ENCODE results near the gene TGFBR3L.
A peak's percentile ranks its signal among the peaks of the same experiment; 100 is the strongest.
"Not testable (repeated sequence)": the region's sequence is repeated elsewhere in the genome, so short reads cannot be mapped to it uniquely, and the experiment has no call there.

TGFBR3L gene

DNA sequence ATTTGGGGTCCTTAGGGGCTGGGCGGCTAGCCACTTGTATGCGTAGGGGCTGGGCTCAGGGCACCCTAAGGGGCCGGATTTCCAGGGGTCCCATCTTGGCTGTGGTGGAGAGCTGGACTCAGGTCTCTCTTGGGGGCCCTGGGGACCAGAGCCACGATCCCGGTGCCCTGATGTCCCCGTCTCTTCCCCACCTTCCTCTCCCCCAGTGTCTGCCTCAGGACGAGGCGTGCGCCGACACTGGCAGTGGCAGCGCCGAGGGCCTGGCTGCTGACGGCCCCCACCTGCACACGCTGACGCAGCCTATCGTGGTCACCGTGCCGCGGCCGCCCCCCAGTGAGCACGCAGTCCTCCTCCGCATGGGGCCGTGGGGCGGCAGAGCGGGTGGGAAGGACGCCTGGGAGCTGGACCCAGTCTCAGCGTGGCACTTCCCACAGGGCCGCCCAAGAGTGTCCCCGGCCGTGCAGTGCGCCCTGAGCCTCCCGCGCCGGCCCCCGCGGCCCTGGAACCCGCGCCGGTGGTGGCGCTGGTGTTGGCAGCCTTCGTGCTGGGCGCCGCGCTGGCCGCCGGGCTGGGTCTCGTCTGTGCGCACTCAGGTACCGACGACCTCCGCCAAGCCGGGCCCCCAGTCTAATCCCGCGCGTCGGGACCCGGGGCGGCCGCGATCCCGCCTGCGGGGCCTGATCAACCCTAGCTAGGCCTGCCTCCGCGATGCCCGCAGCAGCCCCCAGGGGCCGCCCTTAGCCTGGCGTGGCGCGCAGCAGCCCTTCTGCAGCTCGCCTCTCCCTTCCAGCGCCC, 2.8 kb downstream of the TGFBR3L start:
- no peak for DNase-seq (ENCODE audit: low spot score)

DNA sequence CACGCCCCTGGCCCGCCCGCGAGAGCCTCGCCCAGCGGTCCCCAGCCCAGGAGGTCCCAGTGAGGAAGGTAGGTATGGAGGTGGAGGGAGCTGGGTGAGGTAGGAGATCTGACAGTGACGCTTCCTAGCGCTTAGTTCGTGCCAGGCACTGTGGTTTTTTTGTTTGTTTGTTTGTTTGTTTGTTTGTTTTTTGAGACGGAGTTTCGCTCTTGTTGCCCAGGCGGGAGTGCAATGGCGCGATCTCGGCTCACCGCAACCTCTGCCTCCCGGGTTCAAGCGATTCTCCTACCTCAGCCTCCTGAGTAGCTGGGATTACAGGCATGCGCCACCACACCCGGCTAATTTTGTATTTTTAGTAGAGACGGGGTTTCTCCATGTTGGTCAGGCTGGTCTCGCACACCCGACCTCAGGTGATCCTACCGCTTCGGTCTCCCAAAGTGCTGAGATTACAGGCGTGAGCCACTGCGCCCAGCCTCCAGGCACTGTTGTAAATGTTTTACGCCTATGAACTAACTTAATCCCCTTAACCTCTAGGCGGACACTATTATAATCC, 3.5 kb downstream of the TGFBR3L start:
- not testable (repeated sequence) for DNase-seq (ENCODE audit: low spot score)

DNA sequence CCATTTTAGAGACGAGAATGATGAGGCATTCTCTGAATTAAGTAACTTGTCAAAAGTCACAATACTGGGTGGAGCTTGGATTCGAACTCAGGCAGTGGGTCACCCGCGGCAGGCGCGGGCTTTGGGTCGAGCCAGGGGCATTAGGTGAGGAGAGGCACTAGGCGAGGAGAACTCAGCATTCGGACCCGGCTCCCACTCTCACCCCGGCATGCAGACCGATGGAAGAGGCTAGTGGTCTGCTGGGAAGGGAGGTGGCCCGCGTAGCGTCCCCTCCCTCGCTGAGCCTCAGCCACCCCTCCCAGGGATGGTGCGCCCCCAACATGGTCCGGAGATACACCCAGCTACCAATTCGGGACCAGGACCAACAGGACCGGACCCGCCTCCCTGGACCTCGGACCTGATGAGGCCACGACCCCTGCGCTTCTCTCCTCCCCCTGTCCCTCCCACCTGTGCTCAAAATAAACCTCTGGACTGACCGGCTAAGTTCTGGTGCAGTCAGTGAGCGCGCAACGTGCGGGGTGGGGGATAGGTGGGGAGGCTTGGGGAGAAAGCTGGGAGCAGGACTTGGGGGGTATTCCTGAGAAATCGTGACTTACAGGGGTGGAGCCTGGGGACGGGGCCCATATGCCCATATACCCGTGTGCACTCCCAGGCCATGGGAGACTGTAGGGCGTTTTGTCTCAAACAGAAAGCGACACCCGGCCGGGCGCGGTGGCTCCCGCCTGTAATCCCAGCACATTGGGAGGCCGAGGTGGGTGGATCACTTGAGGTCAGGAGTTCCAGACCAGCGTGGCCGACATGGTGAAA, 4.2 kb downstream of the TGFBR3L start:
- DNase-seq (ENCODE audit: low spot score) = no peak

DNA sequence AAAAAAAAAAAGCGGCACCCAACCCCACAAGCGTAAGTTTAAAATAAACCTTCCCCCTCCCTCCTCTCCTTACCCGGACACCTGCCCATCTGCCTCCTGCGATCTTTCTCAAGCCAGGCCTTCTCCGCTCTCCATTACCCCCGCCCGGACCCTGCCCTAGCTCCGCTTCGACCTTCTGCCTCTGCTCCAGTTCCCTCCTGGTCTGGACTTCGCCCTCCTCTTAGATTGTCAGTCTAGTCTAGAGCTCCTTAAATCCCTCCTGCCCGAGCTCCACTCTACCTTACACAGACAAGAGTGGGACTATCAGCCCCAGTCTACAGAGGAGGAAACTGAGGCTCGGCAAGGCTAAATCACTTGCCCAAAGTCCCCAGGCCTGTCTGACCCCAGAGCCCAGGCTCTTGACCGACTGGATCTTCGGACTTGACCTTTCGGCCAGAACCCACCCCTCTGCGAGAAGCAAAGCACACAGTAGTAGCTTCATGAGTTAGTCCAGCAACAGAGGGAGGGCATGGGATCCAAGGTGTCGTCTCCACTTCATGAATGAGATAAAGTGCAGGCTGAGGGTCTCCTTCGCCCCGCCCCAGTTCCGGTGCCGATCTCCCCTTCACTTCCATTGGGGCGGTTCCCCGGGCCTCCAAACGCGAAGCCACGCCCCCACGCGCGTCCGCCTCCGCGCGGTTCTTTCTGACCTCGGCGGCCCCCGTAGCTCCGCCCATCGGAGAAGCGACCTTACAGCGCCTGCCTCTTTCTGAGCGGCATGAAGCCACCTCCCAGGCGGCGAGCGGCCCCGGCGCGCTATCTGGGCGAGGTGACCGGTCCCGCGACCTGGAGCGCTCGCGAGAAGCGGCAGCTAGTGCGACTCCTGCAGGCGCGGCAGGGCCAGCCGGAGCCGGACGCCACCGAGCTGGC, 5.2 kb downstream of the TGFBR3L start, which contains the start of gene SNAPC2:
SNAPC2 (plus strand) TSS at position 729 of the 909 bp plus-strand sequence; CDS start at position 758, 29 bp downstream.
- peak; percentile 79 for DNase-seq (ENCODE audit: low spot score)

DNA sequence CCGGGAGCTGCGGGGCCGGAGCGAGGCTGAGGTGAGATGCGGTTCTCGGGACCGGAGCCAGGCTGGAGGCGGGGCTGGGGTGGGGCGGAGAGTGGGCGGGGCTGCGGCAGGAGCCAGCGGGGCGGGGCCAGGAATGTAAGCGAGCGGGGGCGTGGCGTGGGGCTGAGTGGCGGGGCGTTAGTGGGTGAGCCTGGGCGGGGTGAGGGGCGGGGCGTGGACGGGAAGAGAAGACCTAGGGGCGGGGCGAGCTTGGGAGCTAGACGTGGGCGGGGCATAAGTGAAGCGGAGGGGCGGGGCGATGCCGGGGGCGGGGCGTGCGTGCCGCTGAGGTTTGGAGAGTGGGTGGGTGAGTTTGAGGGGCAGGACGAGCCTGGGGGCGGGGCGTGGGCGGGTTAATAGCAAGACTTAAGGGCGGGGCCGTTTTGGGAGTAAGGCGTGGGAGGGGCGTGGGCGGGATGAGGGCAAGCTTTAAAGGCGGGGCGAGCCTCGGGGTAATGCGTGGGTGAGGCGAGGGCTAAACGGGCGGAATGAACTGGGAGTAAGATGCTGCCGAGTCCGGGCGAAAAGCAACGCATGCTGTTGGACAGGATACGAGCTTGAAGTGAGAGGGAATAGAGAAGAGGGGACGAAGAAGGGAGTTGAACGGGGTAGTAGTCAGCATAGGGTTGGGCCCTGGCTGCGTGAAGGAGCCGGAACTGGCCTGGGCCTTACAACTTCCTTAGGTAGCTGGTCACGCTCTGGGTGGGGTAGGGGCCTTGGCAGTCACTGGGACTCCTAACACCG, 6.1 kb downstream of the TGFBR3L start:
- DNase-seq (ENCODE audit: low spot score) = peak; percentile 98

DNA sequence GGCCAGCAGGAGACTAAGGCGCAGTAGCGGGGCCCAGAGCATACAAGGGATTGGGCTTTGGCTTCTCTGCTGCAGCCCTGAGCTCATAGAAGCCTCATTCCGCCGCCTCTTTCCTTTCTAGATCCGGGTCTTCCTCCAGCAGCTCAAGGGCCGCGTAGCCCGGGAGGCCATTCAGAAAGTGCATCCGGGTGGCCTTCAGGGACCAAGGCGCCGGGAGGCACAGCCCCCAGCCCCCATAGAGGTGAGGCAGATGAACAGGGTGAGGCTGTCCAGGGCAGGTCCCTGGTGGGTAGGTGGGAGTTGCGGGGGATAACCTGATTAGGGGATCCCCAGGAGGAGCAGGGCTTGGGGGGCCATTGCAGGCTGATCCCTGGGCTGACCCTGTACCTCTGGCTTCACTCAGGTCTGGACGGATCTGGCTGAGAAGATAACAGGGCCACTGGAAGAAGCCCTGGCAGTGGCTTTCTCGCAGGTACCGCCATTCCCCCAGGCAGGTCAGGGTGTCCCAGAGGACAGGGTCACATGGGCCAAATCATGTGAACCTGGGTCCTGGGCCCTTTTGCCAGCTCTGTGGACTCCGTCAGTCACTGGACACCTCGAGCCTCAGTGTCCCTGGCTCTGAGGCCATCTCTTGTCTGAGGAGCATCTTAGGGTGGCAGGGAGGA, 6.8 kb downstream of the TGFBR3L start:
- DNase-seq (ENCODE audit: low spot score) = no peak

DNA sequence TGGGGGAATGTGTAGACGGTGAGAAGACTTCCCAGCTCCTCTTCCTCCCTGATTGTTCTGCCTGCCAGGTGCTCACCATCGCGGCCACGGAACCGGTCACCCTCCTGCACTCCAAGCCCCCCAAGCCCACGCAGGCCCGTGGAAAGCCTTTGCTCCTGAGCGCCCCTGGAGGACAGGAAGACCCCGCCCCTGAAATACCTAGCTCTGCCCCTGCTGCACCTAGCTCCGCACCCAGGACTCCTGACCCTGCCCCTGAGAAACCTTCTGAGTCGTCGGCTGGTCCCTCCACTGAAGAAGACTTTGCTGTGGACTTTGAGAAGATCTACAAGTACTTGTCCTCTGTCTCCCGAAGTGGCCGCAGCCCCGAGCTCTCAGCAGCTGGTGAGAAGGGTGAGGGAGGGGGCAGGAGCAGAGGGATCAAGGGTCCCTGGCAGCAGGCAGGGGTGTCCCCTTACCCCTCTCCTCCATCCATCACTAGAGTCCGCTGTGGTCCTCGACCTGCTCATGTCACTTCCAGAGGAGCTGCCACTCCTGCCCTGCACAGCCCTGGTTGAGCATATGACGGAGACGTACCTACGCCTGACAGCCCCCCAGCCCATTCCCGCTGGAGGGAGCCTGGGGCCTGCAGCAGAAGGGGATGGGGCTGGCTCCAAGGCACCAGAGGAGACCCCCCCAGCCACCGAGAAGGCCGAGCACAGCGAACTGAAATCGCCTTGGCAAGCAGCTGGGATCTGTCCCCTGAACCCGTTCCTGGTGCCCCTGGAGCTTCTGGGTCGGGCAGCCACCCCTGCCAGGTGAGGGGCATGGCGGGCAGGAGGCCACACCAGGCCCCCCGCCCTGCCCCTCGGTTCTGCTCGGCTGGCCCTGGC, 7.6 kb downstream of the TGFBR3L start:
- no peak for DNase-seq (ENCODE audit: low spot score)

DNA sequence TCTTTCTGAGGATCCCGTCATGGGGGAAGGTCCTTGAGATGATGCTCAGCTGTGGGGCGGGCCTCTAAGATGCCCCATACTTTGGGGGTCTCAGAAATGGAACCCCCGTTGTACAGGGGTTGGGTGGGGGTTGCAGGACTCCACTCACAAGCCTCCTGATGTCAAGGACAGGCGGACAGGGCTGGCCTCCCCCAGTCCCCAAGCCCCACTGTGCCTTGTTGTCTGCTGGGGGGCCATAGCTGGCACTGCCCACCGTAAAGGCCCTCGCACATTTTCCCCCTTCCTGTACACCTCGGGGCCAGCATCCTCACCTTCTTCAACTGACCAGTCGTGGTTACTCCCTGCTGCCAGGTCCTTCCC, 8.2 kb downstream of the TGFBR3L start:
- DNase-seq (ENCODE audit: low spot score) = no peak

DNA sequence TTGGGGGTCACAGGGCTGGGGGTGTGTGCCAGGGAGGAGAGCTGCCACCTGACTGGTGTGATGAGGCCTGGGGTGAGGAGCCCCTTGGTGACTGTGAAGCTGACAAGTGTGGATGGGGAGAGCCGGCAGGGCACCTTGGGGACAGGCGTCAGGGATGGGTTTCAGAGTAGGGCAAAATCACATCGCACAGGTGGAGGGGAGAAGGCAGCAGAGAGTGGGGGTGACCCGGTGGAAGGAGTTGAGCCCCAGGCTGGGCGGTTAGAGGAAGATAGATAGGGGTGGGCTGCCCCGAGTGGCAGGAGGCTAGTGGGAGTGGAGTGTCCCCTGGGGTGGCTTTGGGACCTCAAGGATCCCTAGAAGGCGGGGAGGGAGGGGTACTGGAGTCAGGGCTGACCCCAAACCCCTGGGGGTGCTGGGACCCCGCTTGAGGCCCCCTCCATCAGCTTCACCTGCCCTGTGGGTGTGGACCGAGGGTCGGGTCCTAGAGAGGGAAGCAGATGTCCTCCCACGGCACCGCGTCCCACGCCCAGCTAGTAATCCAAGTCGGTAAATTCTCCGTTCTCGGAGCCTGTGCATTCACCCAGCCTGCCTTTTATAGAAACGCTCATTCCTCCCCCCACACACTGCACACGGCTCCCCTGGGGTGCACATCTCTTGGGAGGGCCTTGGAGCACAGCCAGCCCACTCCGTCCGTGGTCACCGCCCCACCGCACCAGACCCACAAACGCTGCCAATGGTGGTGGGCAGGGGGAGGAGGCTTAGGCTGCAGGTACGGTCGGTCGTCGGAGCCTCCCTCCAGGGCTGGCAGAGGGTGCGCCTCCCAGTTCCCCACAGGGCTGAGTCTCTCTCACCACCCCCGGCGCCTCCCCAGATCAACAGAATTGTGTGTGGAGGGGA, 8.9 kb downstream of the TGFBR3L start:
- DNase-seq (ENCODE audit: low spot score) = no peak

DNA sequence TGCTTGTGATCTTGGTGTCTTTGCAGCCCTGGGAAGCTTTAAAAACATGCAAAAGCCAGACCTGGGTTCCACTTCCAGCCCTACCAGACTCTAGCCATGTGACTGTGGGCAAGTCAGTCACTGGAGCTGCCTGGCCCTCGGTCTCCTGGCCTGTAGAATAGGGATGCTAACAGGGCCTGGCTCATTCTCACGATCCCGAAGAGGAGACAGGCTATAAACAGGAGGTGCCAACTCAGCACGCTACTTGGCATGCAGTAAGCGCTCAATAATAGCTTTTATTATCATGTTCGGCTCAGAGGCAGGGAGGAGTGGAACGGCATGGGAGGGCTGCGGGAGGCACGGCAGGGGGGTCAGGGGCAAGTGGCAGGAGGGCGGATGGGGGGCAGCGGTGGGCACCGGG, 9.6 kb downstream of the TGFBR3L start:
- DNase-seq (ENCODE audit: low spot score) = no peak

DNA sequence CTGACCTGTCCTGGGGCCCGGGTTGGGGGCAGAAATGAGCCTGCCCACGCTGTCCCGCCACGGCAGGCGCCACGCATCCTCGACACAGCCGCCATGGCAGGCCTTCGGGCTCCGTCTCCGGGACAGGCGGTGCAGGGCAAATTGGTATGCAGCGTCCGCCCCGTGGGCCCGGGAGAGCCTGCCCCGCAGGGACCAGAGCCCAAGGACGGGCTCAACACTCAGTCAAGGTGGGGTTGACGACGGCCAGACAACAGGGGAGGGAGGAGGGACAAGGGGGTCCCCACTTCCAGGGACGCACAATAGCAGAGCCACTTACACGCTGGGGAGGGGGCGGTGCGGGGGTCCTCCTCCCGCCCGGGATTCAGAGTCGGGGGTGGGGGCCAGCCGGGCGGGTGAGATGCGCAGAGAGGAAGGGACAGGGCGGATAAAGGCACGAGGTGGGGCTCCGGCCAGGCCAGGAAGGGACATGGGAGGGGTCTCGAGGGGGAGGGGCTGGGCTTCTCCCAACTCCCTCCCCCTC, 10.1 kb downstream of the TGFBR3L start:
- DNase-seq (ENCODE audit: low spot score) = no peak

DNA sequence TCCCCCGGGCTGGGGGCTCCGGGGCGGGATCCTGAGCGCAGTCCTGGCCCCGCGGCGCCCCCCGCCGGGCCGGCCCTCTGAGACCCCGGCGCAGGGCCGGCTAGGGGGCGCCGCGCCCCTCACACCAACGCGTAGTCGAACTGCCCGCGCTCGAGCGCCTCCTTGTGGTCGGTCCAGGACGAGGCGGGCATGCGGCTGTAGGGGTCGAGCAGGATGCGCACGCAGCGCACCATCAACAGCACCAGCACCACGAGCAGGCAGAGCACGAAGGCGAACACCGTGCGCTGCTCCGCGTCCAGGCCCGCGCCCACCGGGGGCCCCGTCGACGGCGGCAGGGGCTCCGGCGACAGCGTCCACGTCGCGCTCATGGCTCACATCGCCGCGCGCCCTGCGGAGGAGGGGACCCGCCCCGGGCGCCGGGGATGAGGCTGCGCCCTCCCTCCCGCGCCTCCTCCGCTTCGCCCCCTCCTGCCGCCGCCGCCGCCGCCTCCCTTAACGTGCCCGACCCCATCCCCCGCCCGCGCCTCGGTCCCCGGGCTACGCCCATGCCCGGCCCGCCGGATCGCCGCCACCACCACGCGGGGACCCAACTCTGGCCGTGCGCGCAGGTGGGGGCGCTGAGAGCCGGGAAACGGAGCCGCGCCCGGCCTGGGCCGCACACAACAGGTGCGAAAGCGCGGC, 10.7 kb downstream of the TGFBR3L start:
- DNase-seq (ENCODE audit: low spot score) = no peak

DNA sequence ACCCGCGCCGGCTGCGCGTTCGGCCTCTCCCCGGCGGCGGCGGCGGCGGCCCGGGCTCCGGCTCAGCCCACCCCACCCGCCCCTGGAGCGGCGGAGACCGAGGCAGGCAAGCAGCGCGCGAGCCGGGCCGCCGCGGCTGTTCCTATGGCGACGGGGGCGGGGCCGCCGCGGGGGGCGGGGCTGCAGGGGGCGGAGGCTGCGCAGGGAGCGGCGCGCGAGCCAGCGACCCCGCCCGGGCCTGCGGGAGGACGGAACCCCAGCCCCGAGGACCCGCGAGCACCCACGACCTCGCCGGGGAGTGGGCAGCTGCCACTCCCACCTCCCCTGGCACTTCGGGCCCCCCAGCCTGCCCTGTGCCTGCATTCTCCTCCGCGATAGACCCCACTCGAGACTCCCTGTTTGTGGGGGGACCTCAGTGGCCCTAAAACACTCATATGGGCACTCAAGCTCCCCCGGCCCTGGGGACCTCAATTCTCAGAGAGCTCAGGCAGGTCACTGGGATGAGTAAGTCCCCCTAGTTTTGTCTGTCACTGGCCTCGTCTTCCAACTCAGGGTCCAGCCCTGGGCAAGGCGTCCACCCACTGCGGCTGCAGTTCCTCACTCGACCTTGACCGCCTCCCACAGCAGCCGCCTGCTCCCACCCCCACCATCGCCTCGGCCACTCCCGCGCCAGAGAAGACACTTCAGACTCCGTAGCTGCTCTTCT, 11.5 kb downstream of the TGFBR3L start, which contains the start of gene CTXN1:
CTXN1 (minus strand) TSS at position 115 of the 706 bp plus-strand sequence. CDS start 597 bp downstream, outside the sequence.
- no peak for DNase-seq (ENCODE audit: low spot score)

DNA sequence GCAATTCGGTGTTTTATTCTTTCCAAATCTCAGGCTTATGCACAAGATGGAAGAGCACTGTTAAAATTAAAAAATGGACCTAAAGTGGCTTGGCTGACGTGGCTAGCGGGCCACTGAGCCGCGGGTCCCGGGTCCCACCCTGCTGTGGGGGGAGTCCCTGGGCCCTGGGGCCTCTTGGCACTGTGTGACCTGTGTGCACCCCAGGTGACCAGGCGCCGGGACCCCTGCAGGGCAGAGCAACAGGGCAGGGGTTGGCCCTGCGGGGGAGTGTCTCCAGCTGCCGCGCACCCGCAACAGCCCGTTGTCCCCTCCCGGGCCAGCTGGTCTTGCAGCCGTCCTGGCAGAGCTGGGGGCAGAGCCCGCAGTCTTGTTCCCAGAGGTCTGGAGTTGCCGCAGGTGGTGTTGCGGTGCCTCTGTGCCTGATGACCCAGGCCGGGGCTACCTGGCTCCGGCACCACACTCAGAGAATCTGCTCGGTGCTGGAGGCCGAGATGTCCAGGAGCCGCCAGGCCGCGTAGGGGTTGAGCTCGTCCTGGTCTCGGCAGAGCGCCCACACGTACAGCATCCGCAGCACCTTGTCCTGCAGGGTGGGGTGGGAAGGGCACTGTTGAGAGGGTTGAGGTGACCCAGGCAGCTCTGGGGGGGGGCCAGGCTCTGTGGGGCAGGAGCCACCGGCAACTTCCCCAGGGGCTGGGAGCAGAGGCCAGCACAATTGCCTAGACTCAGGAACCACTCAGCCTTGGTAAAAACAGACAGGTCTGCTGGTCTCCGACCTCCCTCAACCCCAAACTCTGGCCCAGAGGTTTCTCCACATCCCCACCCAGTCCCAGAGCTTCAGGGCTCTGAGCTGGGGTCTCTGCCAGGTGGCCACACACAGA, 12.3 kb downstream of the TGFBR3L start:
- DNase-seq (ENCODE audit: low spot score) = no peak

DNA sequence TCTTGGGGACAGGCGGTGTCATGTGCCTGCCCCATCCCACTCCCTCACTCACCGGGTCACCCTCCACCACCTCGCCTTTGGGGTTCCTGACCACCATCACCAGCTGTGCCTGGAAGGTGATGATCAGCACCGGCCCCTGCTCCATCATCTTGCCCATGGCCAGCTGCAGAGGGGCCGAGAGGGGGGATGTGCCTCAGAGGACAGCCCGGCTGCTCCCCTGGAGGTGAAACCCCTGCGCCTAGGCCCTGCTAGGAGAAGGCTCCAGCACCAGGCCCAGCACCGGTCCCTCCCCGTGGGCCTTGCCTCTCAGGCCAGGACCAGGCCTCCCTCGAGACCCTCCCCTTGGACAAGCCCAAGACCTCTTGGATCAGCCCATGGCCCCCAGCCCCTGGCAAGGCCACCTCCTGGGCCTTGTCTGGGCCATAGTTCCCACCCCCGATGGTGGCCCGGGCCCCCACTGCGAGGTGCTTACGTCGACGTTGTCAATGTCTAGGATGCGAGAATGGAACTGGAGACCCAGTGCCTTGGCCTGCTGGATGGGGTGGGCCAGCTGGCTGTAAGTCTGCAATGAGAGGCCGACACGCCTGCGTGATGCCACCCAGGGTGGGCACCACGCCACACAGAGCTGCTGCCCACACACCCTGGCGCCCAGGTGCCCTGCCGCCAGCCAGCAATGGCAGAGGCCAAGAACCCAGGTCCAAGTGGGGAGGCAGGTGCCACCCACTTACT, 13.1 kb downstream of the TGFBR3L start:
- DNase-seq (ENCODE audit: low spot score) = no peak

All from globus pallidus (tissue), 1 donor.